Activated naive CD8-positive, alpha-beta T cell treated with anti-CD3 and anti-CD28 coated beads for 36 hours (primary cell): Measurements from ENCODE around the gene CACNA2D4. TPM values are rescaled to one million over a fixed set of nuclear protein-coding genes. Genes with fewer than 3 reads are reported as not detected.

Experiments
- DNase-seq: peaks from one replicate; pipeline ENCODE4 v3.0.0; 2021
- H3K27ac Mint-ChIP-seq: one replicate; pipeline ENCODE4 v1.8.0; 2022; ENCODE audit warnings: mild to moderate bottlenecking, moderate library complexity, mixed read lengths
- H3K27me3 Mint-ChIP-seq: one replicate; pipeline ENCODE4 v1.8.0; 2022; ENCODE audit warnings: mild to moderate bottlenecking, mixed read lengths
- H3K36me3 Mint-ChIP-seq: one replicate; pipeline ENCODE4 v1.8.0; 2021; ENCODE audit warnings: mild to moderate bottlenecking, mixed read lengths
- H3K4me1 Mint-ChIP-seq: one replicate; pipeline ENCODE4 v1.8.0; 2021; ENCODE audit warnings: mixed read lengths
- H3K4me3 Mint-ChIP-seq: one replicate; pipeline ENCODE4 v1.8.0; 2022; ENCODE audit warnings: mild to moderate bottlenecking, moderate library complexity, mixed read lengths
- H3K9me3 Mint-ChIP-seq: one replicate; pipeline ENCODE4 v1.8.0; 2022; ENCODE audit warnings: mixed read lengths
- total RNA-seq, 2 experiments: library from RNA; stranded (reverse); gene quantifications; one replicate each; pipeline ENCODE4 v1.2.3, GENCODE V29; 2021

Gene CACNA2D4
- total RNA-seq, 2 experiments from 2014 or later = 3.8 to 4.0 TPM

DNA sequence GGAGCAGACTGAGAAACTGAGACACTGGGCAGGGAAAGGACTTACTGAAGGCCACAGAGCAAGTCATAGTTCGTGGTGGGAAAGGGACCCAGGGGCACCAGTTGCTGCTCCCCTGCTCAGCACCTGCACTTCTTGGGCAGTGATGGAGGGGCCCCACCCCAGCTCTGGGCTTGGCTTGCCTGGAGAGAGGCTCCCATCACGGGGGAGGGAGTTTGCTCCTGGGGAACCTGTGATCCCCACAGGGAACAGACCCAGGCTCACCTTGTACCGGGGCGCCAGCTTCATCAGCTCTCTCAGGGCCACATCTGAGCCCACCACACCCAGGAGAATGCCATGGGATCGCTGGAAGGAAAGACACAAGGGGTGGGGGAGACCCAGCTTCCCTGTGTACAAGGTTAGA lies 39.8 kb downstream of the CACNA2D4 start:
- Mint-ChIP-seq H3K9me3 (no peaks in the 10 kb centered on the region), H3K4me1 (no peaks in the 10 kb centered on the region), H3K36me3 (no peaks in the 10 kb centered on the region), H3K27ac (no peak overlapping the region), H3K27me3 (no peaks in the 10 kb centered on the region), H3K4me3 (no peak overlapping the region)
- DNase-seq = no peak

DNA sequence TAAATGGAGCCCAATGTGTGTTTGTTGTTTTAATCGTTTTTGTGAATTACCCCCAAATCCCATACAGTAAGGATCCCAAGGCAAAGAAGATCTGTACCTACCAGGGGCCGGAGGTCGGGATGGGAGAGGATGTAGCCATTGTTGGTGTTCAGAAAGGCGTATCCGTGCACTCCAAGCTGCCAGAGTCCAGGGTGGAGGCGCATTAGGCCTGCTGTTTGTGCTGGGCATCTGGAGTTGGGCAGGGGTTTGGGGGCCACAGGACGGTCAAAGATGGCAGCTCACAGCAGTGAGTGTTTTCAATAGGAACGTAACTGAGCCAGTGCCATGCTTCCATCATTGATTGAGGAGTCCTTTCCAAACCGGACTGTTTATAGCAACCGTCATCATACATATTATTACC lies 40.2 kb downstream of the CACNA2D4 start:
- Mint-ChIP-seq H3K4me3 (no peak overlapping the region), H3K9me3 (no peaks in the 10 kb centered on the region), H3K27ac (no peak overlapping the region), H3K36me3 (no peaks in the 10 kb centered on the region), H3K27me3 (no peaks in the 10 kb centered on the region), H3K4me1 (no peaks in the 10 kb centered on the region)
- DNase-seq = no peak

DNA sequence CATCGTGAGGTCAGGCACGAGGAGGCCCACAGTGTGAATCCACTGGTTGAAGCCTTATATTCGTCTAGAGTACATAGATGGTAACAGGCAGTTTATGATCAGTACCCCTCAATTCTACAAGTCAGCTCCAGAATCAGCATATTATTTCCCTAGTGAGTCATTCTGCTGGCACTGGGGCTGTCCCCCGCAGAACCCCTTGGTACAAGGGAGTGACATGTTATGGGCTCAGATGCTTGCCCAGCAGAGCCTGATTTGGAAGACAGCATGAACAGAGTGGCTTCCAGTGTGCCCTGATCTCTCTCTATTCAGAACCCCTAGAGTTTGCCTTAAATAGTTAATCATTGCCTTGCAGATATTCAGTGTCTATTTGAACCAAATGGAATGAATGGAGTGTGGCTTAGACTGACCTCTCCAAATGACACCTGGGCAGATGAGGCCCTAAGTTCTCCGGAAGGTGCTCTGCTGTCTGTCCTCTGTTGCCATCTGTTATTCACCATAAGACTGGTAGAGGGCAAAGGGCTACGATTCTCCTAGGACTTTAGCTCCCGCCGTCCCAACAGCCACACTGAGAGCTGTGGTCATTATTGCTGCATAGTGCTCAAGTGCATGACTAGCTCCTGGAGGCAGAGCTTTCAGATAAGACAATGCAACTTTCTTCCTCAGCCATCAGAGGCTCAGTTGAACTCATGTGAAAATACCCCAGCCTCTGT lies 41.1 kb downstream of the CACNA2D4 start:
- H3K27me3 Mint-ChIP-seq = no peaks in the 10 kb centered on the region
- no peak for DNase-seq
- no peak overlapping the region for H3K27ac Mint-ChIP-seq
- no peak overlapping the region for H3K4me3 Mint-ChIP-seq
- H3K4me1 Mint-ChIP-seq = no peaks in the 10 kb centered on the region
- no peaks in the 10 kb centered on the region for H3K9me3 Mint-ChIP-seq
- no peaks in the 10 kb centered on the region for H3K36me3 Mint-ChIP-seq

- no peak for DNase-seq
- H3K4me1 Mint-ChIP-seq = no peaks in the 10 kb centered on the region
- H3K9me3 Mint-ChIP-seq = no peaks in the 10 kb centered on the region
- H3K27ac Mint-ChIP-seq = no peak overlapping the region
- no peaks in the 10 kb centered on the region for H3K36me3 Mint-ChIP-seq
- no peak overlapping the region for H3K4me3 Mint-ChIP-seq
- H3K27me3 Mint-ChIP-seq = no peaks in the 10 kb centered on the region
Measured at GRCh38 chr12:1876086-1876485, 42.4 kb downstream of the CACNA2D4 start.

- H3K36me3 Mint-ChIP-seq = no peaks in the 10 kb centered on the region
Measured at GRCh38 chr12:1875608-1876007, 42.8 kb downstream of the CACNA2D4 start.

GRCh38 chr12:1873531-1874510 lies 44.6 kb downstream of the CACNA2D4 start:
- no peaks in the 10 kb centered on the region for H3K4me1 Mint-ChIP-seq
- H3K9me3 Mint-ChIP-seq = no peaks in the 10 kb centered on the region
- no peak overlapping the region for H3K27ac Mint-ChIP-seq
- no peaks in the 10 kb centered on the region for H3K36me3 Mint-ChIP-seq
- H3K4me3 Mint-ChIP-seq = no peak overlapping the region
- H3K27me3 Mint-ChIP-seq = peaks cover 6% of the 10 kb centered on the region
- DNase-seq = no peak

More at GRCh38 chr12:1875608-1876007, 42.8 kb downstream of the CACNA2D4 start:
- no peak for DNase-seq
- no peaks in the 10 kb centered on the region for H3K9me3 Mint-ChIP-seq
- no peaks in the 10 kb centered on the region for H3K27me3 Mint-ChIP-seq
- H3K4me3 Mint-ChIP-seq = no peak overlapping the region
- H3K4me1 Mint-ChIP-seq = no peaks in the 10 kb centered on the region
- no peak overlapping the region for H3K27ac Mint-ChIP-seq

DNA sequence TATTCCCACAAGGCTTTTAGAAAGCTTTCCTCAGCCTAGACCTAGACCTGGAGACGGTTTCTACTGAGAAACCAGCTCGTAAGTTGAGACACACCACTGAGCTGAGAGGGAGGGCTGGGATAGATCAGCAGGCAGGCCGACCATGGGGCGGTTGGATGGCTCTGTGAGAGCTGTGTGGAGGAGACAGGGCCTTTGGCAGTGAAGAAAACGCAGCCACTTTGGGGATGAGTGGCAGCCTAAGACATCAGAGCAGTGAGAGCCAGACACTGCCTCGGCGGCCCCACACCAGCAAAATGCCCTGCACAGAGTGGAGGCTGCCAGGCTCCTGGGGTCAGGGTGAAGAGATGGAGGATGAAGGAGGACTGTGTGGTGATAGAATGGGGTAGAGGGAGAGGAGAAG lies 46.0 kb downstream of the CACNA2D4 start:
- no peak for DNase-seq
- peaks cover 10% of the 10 kb centered on the region for H3K27me3 Mint-ChIP-seq
- H3K9me3 Mint-ChIP-seq = no peaks in the 10 kb centered on the region
- no peaks in the 10 kb centered on the region for H3K36me3 Mint-ChIP-seq
- H3K4me3 Mint-ChIP-seq = no peak overlapping the region
- no peak overlapping the region for H3K27ac Mint-ChIP-seq
- no peaks in the 10 kb centered on the region for H3K4me1 Mint-ChIP-seq

- DNase-seq = no peak
- no peaks in the 10 kb centered on the region for H3K9me3 Mint-ChIP-seq
- H3K36me3 Mint-ChIP-seq = no peaks in the 10 kb centered on the region
- H3K27me3 Mint-ChIP-seq = peaks cover 14% of the 10 kb centered on the region
- no peaks in the 10 kb centered on the region for H3K4me1 Mint-ChIP-seq
- H3K27ac Mint-ChIP-seq = no peak overlapping the region
- H3K4me3 Mint-ChIP-seq = no peak overlapping the region
Measured at GRCh38 chr12:1872001-1872400, 46.5 kb downstream of the CACNA2D4 start.

DNA sequence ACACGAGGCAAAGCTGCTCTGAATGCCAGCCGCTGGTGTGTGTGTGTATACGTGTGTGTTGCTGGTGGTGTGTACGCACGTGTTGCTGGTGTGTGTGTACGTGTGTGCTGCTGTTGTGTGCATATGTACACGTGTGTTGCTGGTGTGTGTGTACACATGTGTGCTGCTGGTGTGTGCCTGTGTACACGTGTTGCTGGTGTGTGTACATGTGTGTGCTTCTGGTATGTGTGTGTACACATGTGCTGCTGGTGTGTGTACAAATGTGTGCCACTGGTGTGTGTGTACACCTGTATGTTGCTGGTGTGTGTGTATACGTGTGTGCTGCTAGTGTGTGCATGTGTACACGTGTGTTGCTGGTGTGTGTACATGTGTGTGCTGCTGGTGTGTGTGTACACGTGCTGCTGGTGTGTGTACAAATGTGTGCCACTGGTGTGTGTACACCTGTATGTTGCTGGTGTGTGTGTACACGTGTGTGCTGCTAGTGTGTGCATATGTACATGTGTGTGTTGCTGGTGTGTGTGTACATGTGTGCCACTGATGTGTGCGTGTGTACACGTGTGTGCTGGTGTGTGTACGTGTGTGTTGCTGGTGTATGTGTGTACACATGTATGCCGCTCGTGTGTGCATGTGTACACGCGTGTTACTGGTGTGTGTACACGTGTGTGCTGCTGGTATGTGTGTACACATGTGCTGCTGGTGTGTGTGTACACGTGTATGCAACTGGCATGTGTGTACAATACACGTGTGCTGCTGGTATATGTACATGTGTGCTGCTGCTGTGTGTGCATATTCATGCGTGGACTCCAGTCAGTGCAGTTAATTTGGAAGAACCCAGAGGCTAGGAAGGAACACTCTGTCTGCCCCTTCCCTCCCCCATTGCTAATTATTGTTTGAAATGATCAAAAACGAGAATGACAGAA lies 47.2 kb downstream of the CACNA2D4 start:
- Mint-ChIP-seq H3K4me3 (no peak overlapping the region), H3K27me3 (peaks cover 20% of the 10 kb centered on the region), H3K4me1 (no peaks in the 10 kb centered on the region), H3K36me3 (no peaks in the 10 kb centered on the region), H3K27ac (no peak overlapping the region), H3K9me3 (no peaks in the 10 kb centered on the region)
- DNase-seq = no peak

- no peaks in the 10 kb centered on the region for H3K36me3 Mint-ChIP-seq
- H3K27me3 Mint-ChIP-seq = peaks cover 29% of the 10 kb centered on the region
- no peaks in the 10 kb centered on the region for H3K4me1 Mint-ChIP-seq
- no peak for DNase-seq
- no peak overlapping the region for H3K27ac Mint-ChIP-seq
- H3K9me3 Mint-ChIP-seq = no peaks in the 10 kb centered on the region
- H3K4me3 Mint-ChIP-seq = no peak overlapping the region
Measured at GRCh38 chr12:1870086-1870485, 48.4 kb downstream of the CACNA2D4 start.

DNA sequence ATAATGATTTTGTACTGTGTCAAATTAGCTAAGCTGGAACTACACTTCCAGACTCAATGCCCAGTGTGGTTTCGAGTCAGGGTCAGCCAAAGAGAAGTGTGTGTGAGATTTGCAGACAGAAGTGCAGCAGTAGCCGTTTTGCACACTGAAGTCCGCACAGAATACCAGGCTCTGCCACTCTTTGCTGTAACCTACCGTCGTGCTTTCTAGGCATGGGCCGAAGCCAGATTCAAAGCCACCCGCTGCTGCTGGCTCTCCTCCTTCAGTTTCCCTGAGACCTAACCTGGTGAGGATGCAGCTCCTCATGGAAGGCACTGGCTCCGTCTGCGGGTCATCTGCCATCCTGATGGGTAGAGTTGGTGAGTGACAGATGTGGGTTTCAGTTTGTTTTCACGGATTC lies 49.3 kb downstream of the CACNA2D4 start:
- Mint-ChIP-seq H3K4me3 (no peak overlapping the region), H3K27me3 (peaks cover 38% of the 10 kb centered on the region), H3K36me3 (no peaks in the 10 kb centered on the region), H3K4me1 (no peaks in the 10 kb centered on the region), H3K27ac (no peak overlapping the region), H3K9me3 (no peaks in the 10 kb centered on the region)
- DNase-seq = no peak

GRCh38 chr12:1865284-1865866 lies 53.1 kb downstream of the CACNA2D4 start:
- H3K4me3 Mint-ChIP-seq = no peak overlapping the region
- no peaks in the 10 kb centered on the region for H3K4me1 Mint-ChIP-seq
- no peak for DNase-seq
- peaks cover 55% of the 10 kb centered on the region for H3K27me3 Mint-ChIP-seq
- no peaks in the 10 kb centered on the region for H3K36me3 Mint-ChIP-seq
- no peak overlapping the region for H3K27ac Mint-ChIP-seq
- no peaks in the 10 kb centered on the region for H3K9me3 Mint-ChIP-seq

DNA sequence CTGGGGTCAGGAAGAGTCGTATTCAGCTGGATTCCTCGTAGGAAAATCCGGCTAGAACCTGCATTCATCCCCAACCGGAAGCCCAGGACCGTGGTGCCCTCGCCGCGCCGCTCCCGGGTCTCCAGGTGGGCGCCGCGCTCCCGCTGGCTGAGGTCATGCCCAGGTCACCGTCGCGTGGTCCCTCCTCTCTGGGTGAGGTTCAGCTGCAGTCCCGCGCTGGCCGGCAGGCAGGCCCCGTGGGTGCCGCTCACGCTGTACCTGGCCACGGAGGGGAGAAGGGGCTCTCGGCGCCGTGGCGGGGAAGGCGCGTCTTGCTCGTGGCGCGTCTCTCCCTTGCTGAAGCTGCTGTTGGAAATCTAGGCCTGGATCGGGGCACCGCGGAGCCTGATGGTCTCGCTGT lies 53.6 kb downstream of the CACNA2D4 start:
- DNase-seq = no peak
- Mint-ChIP-seq H3K4me1 (no peaks in the 10 kb centered on the region), H3K4me3 (no peak overlapping the region), H3K9me3 (no peaks in the 10 kb centered on the region), H3K27me3 (peaks cover 54% of the 10 kb centered on the region), H3K36me3 (no peaks in the 10 kb centered on the region), H3K27ac (no peak overlapping the region)

DNA sequence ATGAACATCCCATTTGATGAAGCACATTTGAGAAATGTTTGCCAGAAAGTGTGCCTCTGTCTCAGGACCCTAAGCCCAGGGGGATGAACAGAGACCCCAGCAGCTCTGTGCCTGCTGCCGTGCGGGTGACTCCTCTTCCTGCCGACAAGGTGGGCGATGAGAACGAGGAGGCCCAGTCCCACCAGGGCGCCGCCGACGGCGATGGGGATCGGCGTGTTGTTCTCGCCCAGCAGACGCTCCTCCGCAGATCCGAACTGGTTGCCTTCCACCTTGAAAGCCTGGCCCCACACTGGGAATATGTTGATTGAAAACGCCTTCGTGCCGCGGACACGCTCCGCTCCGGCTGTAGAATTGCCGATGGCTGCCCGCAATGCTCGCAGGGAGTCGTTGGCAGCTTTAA lies 54.0 kb downstream of the CACNA2D4 start:
- Mint-ChIP-seq H3K27me3 (peaks cover 52% of the 10 kb centered on the region), H3K4me1 (no peaks in the 10 kb centered on the region), H3K36me3 (no peaks in the 10 kb centered on the region), H3K27ac (no peak overlapping the region), H3K9me3 (no peaks in the 10 kb centered on the region), H3K4me3 (no peak overlapping the region)
- DNase-seq = no peak
